GM11168 (cell line): ENCODE measurements around the gene SMAD6.

Experiments
- in situ Hi-C: fragments of 300-500 bp; cut with MboI; formaldehyde crosslinking; loops from one replicate; pipeline ENCODE4 v1.12.0; 2022; ENCODE audit warnings: low sequenced_read_pairs; ENCODE audit not compliant: unreplicated experiment

The SMAD6 gene

GRCh38 chr15:66674756-66675155, 27.3 kb upstream of the SMAD6 start:
- in situ Hi-C loops, result no loop called here

GRCh38 chr15:66675446-66675845, 26.6 kb upstream of the SMAD6 start:
- in situ Hi-C loops, result no loop called here

- in situ Hi-C loops, result no loop called here
Measured at GRCh38 chr15:66677336-66677735, 24.7 kb upstream of the SMAD6 start.

- in situ Hi-C loops, result no loop called here
Measured at GRCh38 chr15:66679061-66679656, 22.9 kb upstream of the SMAD6 start.

- in situ Hi-C loops, result no loop called here
Measured at GRCh38 chr15:66679657-66680108, 22.4 kb upstream of the SMAD6 start.

GRCh38 chr15:66680502-66680901, 21.5 kb upstream of the SMAD6 start:
- in situ Hi-C loops, result no loop called here

- in situ Hi-C loops, result no loop called here
Measured at GRCh38 chr15:66681395-66681794, 20.6 kb upstream of the SMAD6 start.

GRCh38 chr15:66682246-66682645, 19.8 kb upstream of the SMAD6 start:
- in situ Hi-C loops, result no loop called here

- in situ Hi-C loops, result no loop called here
Measured at GRCh38 chr15:66682865-66683264, 19.2 kb upstream of the SMAD6 start.

GRCh38 chr15:66684136-66684681, 17.8 kb upstream of the SMAD6 start:
- in situ Hi-C loops, result no loop called here

- in situ Hi-C loops, result no loop called here
Measured at GRCh38 chr15:66685638-66686150, 16.3 kb upstream of the SMAD6 start.

- in situ Hi-C loops, result loop anchor here (10.0 kb wide), 1 partner anchor 76 kb away; no protein-coding TSS in a partner anchor
Measured at GRCh38 chr15:66690912-66691311, 11.1 kb upstream of the SMAD6 start.

- in situ Hi-C loops, result loop anchor here (10.0 kb wide), 1 partner anchor 77 kb away; no protein-coding TSS in a partner anchor
Measured at GRCh38 chr15:66691727-66692126, 10.3 kb upstream of the SMAD6 start.

GRCh38 chr15:66692391-66692790, 9.6 kb upstream of the SMAD6 start:
- in situ Hi-C loops, result loop anchor here (10.0 kb wide), 1 partner anchor 78 kb away; no protein-coding TSS in a partner anchor

GRCh38 chr15:66692808-66693596, 9.0 kb upstream of the SMAD6 start:
- in situ Hi-C loops, result loop anchor here (10.0 kb wide), 1 partner anchor 78 kb away; no protein-coding TSS in a partner anchor

GRCh38 chr15:66696770-66697169, 5.3 kb upstream of the SMAD6 start:
- in situ Hi-C loops, result loop anchor here (10.0 kb wide), 1 partner anchor 82 kb away; no protein-coding TSS in a partner anchor

- in situ Hi-C loops, result loop anchor here (10.0 kb wide), 1 partner anchor 84 kb away; no protein-coding TSS in a partner anchor
Measured at GRCh38 chr15:66698318-66698961, 3.6 kb upstream of the SMAD6 start.

- in situ Hi-C loops, result loop anchor here (10.0 kb wide), 1 partner anchor 84 kb away; no protein-coding TSS in a partner anchor
Measured at GRCh38 chr15:66698971-66699370, 3.1 kb upstream of the SMAD6 start.

GRCh38 chr15:66700412-66700801, 1.6 kb upstream of the SMAD6 start:
- in situ Hi-C loops, result no loop called here

GRCh38 chr15:66700802-66701421, 1.1 kb upstream of the SMAD6 start:
- in situ Hi-C loops, result no loop called here
